GM12874 (cell line): Measurements from ENCODE around the gene NUDT16.

Experiments used
- TF ChIP-seq, protein P1 (sequence below): IDR thresholded peaks from 2 replicates; pipeline ENCODE4 v1.5.1; 2011; ENCODE audit warnings: low read depth, mild to moderate bottlenecking, control low read depth, low read length, moderate library complexity; ENCODE audit not compliant: insufficient read depth

The NUDT16 gene

DNA sequence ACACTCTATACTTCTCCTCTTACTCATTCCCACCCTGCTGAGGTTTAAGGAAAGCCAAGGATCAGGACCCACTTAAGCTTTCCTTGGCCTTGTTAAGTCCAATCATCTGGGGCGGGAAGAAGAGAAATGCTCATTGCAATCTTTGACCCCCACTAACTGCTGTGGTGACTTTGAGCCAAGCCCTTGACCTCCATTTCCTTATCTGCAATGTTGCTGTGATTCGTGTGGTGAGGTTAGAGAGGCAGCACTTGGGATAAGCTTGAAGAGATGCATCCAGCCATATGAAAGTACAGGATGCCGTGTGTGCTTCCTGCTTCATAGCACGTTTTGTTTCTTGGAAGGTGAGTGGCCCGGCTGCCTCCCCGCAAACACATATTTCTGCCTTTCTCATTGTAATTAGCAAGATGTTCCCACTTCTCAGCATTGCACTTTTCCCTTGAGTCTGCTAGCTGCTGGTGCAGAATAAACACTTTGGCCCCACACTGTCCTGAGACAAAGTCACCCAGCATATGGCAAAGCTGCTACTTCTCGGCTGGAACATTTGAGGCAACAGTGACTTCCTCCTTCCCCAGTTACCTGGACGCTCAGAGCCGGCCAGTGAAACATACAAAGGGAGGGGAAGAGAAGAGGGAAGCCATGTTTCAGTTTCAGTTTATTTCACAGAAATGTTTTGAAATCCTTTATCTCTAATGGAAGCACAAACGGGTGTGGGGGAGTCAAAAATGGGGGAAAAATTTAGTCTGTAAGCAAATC lies 10.5 kb upstream of the NUDT16 start:
- TF ChIP-seq, protein P1, sequence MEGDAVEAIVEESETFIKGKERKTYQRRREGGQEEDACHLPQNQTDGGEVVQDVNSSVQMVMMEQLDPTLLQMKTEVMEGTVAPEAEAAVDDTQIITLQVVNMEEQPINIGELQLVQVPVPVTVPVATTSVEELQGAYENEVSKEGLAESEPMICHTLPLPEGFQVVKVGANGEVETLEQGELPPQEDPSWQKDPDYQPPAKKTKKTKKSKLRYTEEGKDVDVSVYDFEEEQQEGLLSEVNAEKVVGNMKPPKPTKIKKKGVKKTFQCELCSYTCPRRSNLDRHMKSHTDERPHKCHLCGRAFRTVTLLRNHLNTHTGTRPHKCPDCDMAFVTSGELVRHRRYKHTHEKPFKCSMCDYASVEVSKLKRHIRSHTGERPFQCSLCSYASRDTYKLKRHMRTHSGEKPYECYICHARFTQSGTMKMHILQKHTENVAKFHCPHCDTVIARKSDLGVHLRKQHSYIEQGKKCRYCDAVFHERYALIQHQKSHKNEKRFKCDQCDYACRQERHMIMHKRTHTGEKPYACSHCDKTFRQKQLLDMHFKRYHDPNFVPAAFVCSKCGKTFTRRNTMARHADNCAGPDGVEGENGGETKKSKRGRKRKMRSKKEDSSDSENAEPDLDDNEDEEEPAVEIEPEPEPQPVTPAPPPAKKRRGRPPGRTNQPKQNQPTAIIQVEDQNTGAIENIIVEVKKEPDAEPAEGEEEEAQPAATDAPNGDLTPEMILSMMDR, result no peak

DNA sequence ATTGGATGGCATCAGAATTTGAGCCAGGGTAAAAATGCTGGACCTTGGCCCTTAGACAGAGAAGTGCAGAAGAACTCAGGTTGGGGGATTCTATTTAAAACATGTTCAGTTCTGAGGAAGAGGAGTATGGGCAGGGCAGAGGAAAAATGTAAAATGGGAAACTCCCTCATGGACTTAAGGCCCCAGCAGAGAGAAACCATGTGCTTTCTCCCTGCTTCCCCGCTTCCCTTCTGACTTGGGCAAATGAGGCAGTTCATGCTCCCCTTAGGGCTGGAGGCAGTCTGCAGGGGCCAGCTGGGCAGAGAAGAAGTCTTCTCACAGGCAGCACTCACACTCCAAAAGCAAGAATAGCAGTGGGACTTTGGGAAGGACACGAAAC lies 9.9 kb upstream of the NUDT16 start:
- TF ChIP-seq, protein P1, result no peak

DNA sequence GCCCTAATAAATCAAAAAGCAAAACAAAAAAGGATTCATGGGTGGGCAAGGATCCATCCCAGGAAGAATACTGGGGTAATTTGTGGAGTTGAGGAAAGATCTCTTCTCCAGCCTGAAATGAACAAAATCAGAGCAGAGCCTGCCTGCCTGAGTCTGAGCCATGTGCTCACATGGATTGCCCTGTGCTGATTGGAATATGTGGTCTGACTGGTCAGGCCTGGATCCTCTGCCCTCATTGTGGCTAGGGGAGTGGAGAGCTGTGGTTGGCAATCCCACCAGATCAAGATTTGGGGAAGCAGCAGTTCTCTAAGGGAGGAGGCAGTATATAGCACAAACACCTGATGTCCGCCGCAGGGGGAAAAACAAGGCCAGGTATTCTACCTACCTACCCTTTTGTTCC lies 6.8 kb upstream of the NUDT16 start:
- TF ChIP-seq, protein P1, result no peak

DNA sequence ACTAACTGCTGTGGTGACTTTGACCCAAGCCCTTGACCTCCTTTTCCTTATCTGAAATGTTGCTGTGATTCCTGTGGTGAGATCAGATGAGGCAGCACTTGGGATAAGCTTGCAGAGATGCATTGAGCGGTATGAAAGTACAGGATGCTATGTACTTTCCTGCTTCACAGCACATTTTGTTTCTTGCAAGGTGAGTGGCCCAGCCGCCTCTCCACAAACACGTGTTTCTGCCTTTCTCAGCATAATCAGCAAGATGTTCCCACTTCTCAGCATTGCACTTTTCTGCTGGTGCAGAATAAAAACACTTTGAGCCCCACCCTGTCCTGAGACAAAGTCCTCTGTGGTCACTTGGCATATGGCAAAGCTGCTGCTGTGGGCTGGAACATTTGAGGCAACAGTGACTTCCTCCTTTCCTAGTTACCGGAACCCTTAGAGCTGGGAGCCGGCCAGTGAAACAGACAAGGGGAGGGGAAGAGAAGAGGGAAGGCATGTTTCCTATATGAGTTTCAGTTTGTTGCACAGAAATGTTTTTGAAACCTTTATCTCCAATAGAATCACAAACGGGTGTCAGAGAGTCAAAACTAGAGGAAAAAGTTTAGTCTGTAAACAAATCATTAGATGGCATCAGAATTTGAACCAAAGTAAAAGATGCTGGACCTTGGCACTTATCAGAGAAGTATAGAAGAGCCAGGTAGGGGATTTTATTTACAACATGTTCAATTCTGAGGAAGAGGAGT lies 5.0 kb downstream of the NUDT16 start:
- TF ChIP-seq, protein P1, result no peak

DNA sequence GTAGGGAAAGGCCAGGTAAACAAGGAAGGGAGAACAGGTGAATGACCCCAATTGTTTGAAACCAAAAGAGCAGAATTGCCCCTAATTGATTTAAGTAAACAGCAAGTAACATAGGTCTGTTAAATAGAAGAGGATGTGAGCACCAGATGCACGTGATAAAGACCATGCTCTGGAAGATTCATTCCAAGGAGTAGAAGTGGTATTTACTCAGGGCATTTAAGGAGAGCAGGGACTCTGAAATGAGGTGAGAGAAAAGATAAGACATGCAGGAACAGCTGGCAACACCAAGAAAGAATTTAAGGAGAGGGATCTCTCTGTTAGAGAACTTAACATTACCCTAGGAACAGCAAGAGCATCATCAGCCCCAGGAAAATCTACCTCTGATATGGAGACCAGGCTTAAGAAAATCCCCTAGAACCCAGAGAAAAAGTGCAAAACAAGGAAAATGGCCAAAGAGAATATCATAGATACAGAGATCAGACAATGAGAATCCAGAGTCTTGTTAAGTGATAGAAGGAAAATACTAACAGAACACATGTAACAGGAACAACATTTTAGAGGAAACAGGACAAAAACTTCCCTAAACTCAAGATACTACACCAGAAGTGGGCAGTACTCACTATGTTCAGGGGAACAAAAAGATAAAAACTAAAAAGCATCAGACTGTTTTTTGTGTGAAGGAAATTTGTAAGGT lies 6.4 kb downstream of the NUDT16 start:
- TF ChIP-seq, protein P1, result no peak

DNA sequence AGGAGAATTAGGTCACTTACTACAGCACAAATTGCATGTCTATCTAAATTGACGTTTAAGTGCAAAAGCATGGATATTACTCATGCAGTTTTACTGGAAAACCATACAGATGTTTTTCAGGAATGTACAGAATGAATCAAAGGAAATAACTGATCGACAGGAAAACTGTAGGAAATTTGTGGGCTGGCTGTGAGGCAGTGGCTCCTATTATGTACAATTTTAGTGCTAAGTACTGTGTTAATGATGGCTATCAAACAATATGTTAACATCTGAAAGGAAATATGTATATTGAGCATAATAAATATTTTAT lies 6.9 kb downstream of the NUDT16 start:
- TF ChIP-seq, protein P1, result no peak

DNA sequence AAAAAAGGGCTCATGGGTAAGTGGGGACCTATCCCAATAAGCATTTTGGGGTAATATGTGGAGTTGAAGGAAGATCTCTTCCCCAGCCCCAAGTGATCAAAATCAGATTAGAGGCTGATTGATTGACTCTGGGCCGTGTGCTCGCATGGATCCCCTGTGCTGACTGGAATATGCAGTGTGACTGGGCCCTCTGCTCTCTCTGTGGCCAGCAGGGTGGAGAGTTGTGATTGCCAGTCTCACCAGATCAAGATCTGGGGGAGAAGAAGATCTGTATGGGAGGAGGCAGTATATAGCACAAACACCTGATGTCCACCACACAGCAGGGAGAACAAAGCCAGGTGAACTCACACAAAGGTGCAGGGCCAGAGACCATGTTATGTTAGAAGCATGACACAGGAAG lies 8.8 kb downstream of the NUDT16 start:
- TF ChIP-seq, protein P1, result no peak
